ENCODE measurements around the gene C1QTNF9. TPM values are rescaled to one million over a fixed set of nuclear protein-coding genes. Genes with fewer than 3 reads are reported as not detected.
A peak's percentile ranks its signal among the peaks of the same experiment; 100 is the strongest.

Gene C1QTNF9
- total and polyA plus RNA-seq, 2 of the 4 experiments (the other 2 are of a cell fraction) = 0.18 to 0.21 TPM

DNA sequence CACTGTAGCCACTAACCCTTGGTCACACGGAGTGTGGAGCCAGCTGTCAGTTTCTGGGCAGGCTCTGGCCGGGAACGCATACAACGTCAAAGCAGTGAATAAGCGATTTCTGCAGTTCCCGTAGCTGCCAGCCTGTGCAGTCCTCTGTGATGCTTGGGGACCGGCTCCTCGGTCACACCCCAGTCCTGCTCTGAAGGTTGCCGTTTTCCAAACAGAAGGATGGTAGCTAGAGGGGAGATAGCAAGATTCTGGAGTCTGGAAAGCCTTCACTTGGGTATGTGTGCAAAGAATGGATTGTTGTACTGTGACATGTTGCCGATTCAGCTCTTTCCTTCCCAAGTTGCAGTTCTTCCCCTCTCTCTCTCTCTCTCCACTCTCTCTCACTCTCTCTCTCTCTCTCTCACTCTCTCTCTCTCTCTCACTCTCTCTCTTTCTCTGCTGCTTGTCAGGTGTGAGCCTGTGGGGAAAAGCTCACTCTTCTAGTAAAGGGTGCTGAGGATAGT lies 38.7 kb upstream of the C1QTNF9 start:
- ATAC-seq (ENCODE audit: low read depth) (peak; percentile 50), DNase-seq (peak; percentile 47)
- no peaks in the 10 kb centered on the region for H3K36me3 ChIP-seq (ENCODE audit: control insufficient read depth, insufficient read depth, low read length)
- H2BK20ac ChIP-seq (ENCODE audit: low read depth, low read length) = peak overlapping the region; percentile 89
- peak overlapping the region; percentile 83 for H2BK120ac ChIP-seq (ENCODE audit: low read depth, low read length)
- peak overlapping the region; percentile 84; the same call in 1 of the 2 replicates for H3K18ac ChIP-seq (ENCODE audit: low read depth, low read length)
- no TSS peak for BruUV-seq (replicated peaks)
- no peaks in the 10 kb centered on the region for H3K9me3 ChIP-seq (ENCODE audit: control insufficient read depth, insufficient read depth, low read length)
- WGBS, 2 experiments (ENCODE audit: extremely low coverage in 2 of 2, insufficient read length in 1 of 2) = 0% methylated on average over 9 of the region's 10 CpGs; no CpG with 5 or more reads in 1 of the 2 experiments
- peaks cover 15% of the 10 kb centered on the region; the same call in 1 of the 2 replicates for H3K9me1 ChIP-seq (ENCODE audit: insufficient read depth, low read length)
- TF ChIP-seq MAFK (IDR thresholded peaks at IDR 0.05; ENCODE audit: low read depth, low read length) (peak; percentile 75), NFE2L2 (IDR thresholded peaks at IDR 0.05; ENCODE audit: low read depth, low read length) (peak; percentile 36; the same call in 1 of the 2 replicates), BHLHE40 (IDR thresholded peaks at IDR 0.05; ENCODE audit: low read depth, low read length) (no peak)
- peak overlapping the region; percentile 92 for H2AFZ ChIP-seq (replicated peaks; ENCODE audit: low read length, poor library complexity)
- no peaks in the 10 kb centered on the region for H3K27me3 ChIP-seq (ENCODE audit: control insufficient read depth, insufficient read depth, low read length)
- H3K23ac ChIP-seq (ENCODE audit: low read depth, low read length) = peak overlapping the region; percentile 98
- 0 out of 2 replicates have a peak, but pooled peaks cover 2% of the 10 kb centered on the region for H4K20me1 ChIP-seq (ENCODE audit: insufficient read depth, low read length)
- peak overlapping the region; percentile 81 for H4K91ac ChIP-seq (ENCODE audit: insufficient read depth, low read depth, low read length)
- H4K8ac ChIP-seq (ENCODE audit: low read depth in 2 of 2, low read length in 2 of 2) = peak overlapping the region in 1 of 2 experiments; percentile 44; a peak in 2 of 4 replicates
- POLR2A ChIA-PET (ENCODE audit: unreplicated experiment) = interaction anchor here (1.0 kb wide), 1 partner anchor 10 kb away, joined by 3 read pairs; no protein-coding TSS in a partner anchor
- peak overlapping the region; percentile 87; the same call in 1 of the 3 replicates for H2BK15ac ChIP-seq (ENCODE audit: low read depth, low read length)
- in situ Hi-C loops (cut with MboI; ENCODE audit: low sequenced_read_pairs) (no loop called here), intact Hi-C loops (cut with micrococcal nuclease) (no loop called here), dilution Hi-C loops (cut with HindIII; ENCODE audit: low sequenced_read_pairs, unreplicated experiment) (no loop called here)
- peak overlapping the region; percentile 41; the same call in 1 of the 2 replicates for H3K27ac ChIP-seq (ENCODE audit: insufficient read depth, low read length)
- CTCF ChIA-PET = interaction anchor here (0.7 to 1.1 kb wide), 4 partner anchors 10 to 1005 kb away, joined by 3 to 4 read pairs (median 3); no protein-coding TSS in a partner anchor
- peak overlapping the region; percentile 79 for H3K4ac ChIP-seq (ENCODE audit: low read depth, low read length)
- H2BK5ac ChIP-seq (ENCODE audit: low read depth, low read length, poor library complexity, severe bottlenecking) = peak overlapping the region; percentile 61
- 0 out of 2 replicates have a peak overlapping the region, but pooled peaks have one; percentile 11 for H2AK5ac ChIP-seq (ENCODE audit: low read depth, low read length)
- H3K4me2 ChIP-seq (ENCODE audit: low read depth, low read length) = peak overlapping the region; percentile 99
- no peak overlapping the region for H3K56ac ChIP-seq (ENCODE audit: extremely low read depth, insufficient read depth, low read length)
- H3K79me1 ChIP-seq (ENCODE audit: low read depth in 1 of 2, low read length in 2 of 2) = peaks cover 30 to 61% of the 10 kb centered on the region in 2 experiments; a peak in 3 of 4 replicates
- peaks cover 18% of the 10 kb centered on the region for H3K4me1 ChIP-seq (ENCODE audit: control insufficient read depth, insufficient read depth, low read length)
- H4K5ac ChIP-seq (ENCODE audit: low read depth, low read length) = peak overlapping the region; percentile 56
- peak overlapping the region; percentile 43 for H3K9ac ChIP-seq (ENCODE audit: low read depth, low read length)
- H3K14ac ChIP-seq (replicated peaks; ENCODE audit: low read depth, low read length) = peak overlapping the region; percentile 86
- peak overlapping the region; percentile 62 for H2AK9ac ChIP-seq (replicated peaks; ENCODE audit: low read depth, low read length, poor library complexity)
- H3K4me3 ChIP-seq (ENCODE audit: insufficient read depth, low read depth, low read length) = peak overlapping the region; percentile 51

Measured in IMR-90 (cell line).